ENCODE measurements around the gene SEC14L5.

DNA sequence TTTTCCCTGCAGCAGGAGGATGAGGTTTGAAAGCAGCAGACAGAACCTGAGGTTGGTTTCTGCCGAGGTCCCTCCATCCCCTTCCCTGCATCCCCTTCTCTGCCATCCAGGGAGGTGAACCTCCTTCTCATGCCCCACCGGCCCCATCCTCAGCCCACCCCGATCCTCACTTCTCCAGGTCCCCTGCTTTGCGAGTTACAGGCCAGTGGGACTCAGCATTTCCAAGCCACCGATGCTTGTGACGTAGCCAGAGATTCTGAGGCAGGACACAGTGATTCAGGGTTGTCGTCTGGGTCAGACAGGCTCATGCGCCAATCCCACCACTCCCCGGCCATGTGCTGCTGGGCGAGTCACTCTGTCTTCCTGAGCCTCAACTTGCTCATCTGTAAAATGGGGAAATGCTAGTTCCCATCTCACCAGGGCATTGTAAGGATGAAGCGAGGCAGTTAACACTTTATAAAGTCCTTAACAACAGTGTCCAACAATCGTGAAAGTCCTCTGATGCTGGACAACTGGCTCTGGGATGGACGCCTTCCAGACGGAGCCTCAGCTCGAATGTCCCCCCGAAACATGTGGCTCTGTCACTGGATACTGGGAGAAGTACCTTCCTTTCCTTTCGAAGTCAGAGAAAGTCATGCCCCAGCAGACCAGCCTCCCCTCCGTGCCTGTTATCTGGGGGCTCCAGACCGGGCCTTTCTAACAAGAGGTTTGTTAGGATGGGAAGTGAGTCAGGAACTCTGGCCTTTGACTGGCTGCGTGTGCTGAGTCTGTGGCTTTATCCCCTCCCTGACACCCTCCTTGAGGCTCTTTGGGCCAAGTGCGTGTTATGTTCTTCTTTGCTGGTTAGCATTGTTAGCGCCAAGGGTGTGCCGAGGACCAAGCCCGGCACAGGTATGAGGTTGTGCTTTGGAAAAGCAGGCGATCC lies 21.9 kb downstream of the SEC14L5 start:
- TF ChIP-seq CTCF (IDR thresholded peaks at IDR 0.05) (no peak), POLR2A (IDR thresholded peaks at IDR 0.05; ENCODE audit: low read depth) (no peak)

Measured in esophagus muscularis mucosa (tissue), 3 donors.